ENCODE results near the gene THSD7A. TPM values are rescaled to one million over a fixed set of nuclear protein-coding genes. Genes with fewer than 3 reads are reported as not detected.
A peak's percentile ranks its signal among the peaks of the same experiment; 100 is the strongest.

The THSD7A gene
- polyA plus RNA-seq, 3 donors: 78.5 to 89.8 (median 85.2) TPM

DNA sequence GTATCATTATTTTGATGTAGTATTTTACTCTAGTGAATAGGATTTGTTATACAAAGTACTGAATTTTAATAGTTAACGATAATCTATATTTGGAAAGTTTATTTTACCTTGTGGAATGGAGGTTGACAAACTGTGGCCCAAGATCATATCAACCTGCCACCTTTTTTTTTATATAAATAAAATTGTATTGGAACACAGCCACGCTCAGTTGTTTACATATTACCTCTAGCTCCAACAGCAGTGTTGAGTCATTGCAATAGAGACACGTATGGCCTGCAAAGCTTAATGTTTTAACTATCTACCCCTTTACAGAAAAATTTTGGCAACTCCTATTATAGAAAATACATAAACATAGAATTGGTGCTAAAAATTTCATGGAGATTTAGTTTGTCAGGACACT, 239.3 kb downstream of the THSD7A start:
- DNase-seq (ENCODE audit: low read depth in 3 of 3, low spot score in 2 of 3): no peak

DNA sequence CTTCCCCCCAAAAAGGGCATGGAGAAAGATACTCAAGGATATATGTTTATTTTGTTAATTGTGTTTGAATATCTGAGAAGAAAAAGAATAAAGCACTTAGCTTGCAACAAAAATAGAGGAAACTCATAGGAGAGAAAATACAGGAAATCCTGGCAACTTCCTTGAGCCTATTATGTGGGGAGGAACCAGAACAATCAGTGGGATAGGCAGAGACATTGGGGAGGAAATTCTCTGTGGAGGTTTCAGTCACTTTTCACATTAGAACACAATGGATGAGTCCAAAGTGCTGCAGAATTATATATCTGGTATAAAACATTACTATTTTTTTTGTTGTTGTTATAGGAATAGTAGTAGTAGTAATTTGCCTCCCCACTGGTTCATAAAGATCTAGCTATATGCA, 240.1 kb downstream of the THSD7A start:
- DNase-seq (ENCODE audit: low read depth in 3 of 3, low spot score in 2 of 3): no peak

DNA sequence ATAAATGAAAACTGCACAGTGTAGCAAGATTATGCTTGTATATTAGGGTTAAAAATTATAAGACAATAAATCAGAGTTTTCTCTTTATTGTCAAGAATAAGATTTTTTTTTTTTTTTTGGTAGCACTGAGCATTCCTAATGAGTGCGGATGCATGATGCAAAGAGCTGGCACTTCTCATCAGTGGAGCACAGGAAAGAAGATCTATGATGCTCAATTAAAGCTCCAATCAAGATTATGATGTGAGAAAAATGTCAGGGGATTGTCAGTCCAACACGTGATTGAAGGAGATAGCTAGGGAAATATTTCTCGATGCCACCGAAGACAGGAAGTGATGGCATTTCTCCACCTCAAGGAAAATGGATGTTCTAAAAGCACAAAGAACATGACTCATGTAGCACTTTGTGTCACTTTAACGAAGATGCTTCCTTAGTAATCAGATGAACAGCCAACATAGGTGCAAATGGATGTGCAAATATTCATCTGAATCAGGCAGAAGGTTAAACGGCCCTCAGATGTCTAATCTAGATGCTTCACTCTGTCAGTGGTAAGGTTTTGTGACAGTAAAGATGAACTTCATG, 240.9 kb downstream of the THSD7A start:
- DNase-seq (ENCODE audit: low read depth in 3 of 3, low spot score in 2 of 3): no peak

DNA sequence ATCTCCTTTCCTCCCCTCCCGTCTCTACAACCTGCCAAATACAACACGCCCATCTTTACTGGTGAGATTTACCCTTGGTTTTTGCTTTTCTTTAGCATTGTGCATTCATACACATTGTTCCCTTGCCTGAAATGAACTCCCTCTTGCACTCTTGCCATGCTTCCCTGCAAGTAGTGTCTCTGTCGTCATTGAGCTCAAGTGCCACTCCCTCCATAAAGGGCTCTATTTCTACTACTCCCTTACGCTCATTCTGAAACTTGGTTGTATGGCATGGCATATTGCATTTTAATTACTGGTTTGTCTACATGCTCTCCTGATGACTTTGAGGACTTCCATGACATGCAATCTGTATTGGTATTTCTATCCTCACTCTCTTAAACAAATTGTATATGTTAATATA, 242.7 kb downstream of the THSD7A start:
- DNase-seq (ENCODE audit: low read depth in 3 of 3, low spot score in 2 of 3): no peak

DNA sequence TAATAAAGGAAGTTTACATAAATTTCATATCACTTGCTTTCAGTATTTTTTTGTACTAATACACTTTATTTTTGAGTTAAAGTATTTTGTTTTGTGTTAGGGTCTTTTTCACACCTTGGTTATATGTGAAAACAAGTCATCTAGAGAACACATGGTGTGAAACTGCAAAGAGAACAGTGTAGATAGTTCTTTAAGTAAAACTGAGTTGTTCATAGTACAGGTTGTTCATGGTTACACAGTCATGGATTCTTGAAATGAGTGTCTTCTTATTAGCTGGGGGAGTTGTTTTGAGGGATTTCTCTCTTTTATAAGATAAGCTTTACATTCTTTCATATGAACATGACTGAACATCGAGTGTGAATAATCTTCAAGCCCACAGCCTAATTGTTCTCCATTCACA, 244.2 kb downstream of the THSD7A start:
- DNase-seq (ENCODE audit: low read depth in 3 of 3, low spot score in 2 of 3): no peak

DNA sequence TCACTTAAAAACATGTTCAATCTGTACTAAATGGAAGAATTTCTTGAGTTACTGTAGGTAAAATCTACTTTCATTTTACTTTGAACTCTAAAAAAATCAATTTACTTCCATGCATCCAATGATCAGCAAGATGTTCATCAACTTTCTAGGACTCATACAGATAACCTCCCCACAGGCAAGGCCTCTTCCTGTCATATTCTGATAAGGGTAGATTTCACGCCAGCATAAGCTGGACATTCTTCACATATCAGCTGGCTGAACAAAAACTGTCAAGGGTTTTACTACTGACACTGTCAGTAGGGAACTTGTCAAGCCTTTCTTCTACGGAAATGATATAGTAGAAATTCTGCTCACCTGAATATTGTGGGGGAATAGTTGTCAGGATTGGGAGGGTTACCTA, 244.9 kb downstream of the THSD7A start:
- DNase-seq (ENCODE audit: low read depth in 3 of 3, low spot score in 2 of 3): no peak

DNA sequence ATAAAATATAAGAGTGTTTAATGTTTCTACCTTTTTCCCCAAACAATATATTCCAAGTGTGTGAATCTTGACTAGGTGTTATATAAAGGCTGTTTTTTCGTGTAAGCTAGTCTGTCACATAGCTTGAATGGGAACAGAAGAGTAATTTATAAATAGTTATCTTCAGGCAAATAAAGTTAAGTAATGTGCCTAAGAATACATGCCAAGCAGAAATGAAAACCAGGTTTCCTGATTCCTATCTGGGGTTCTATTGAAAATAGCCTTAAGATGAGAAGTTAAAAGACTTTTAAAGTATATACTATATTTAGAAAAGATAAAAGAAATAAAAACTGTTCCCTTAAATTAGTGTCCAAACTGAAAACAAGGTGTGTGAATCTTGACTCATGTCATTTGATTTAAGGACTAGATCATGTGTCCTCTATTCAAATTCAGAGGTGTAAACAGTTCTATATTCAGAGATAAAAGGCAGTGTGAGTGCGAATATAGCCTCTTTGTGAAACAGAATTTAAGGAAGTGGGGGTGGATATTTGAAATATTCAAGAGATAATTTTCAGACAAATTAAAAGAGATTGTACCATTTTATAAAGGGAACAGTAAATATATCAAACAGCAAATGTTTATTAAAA, 247.5 kb downstream of the THSD7A start:
- no peak for DNase-seq (ENCODE audit: low read depth in 3 of 3, low spot score in 2 of 3)

DNA sequence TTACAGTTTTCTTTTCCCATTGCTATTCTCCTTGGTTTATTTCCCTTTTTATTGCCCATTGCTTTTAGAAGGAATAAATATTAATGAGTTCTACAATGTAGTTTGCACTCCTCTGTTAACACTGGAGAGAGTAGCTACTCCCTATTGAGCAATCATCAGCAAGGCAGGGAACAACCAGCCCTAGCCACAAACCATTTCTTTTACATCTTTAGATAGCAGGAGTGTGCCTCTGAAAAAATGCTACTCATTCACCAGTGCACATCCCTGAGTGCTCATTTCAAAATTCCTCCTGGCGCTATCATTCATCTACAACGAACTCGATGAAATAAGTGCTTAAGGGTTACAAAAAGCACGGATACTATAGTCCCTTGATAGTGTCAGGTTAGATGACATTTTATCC, 252.9 kb downstream of the THSD7A start:
- no peak for DNase-seq (ENCODE audit: low read depth in 3 of 3, low spot score in 2 of 3)

DNA sequence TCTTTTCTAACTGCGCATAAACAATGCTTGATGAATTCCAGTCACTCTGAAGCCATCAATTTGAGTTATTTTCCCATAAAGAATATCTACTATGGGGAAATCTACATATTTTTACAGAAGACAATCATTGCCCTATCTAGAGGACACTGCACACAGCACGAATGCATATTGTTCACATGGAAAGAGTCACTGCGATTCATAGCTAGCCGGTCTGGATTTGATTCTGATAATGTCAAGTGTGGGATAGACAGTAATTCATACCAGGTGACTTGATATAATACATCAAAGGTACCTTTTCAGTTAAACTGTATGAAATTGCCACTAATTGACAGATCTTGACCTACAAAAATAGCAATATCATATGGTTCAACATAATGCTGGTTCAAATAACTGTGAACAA, 255.7 kb downstream of the THSD7A start:
- no peak for DNase-seq (ENCODE audit: low read depth in 3 of 3, low spot score in 2 of 3)

DNA sequence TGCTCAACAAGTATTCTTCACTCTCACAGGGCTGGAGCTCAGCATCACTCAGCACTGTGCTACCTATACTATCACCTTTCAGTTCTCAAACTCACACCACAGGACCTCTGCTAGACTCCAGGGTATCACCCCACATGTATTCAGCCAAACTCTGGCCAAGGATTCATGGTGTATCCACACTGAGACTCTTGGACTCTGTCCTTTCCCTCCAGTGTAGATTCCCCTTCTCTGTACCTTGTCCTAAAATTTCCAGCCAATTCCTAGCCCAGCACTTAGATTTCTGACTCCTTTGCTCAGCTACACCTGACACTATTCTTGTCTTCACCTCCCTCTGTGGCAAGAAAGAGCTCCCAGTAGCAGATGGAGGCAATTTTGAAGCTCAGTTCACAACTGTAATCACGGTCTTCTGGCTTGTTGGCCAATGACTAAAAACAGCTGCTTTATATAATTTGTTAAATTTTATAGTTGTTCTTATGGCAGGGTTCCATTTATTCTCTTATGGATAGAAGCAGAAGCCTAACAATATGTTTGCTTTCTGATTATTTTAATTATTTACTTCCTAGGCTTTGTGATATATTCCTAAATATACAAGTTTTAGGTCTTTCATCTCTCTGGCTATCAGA, 258.8 kb downstream of the THSD7A start:
- DNase-seq (ENCODE audit: low read depth in 3 of 3, low spot score in 2 of 3): no peak

DNA sequence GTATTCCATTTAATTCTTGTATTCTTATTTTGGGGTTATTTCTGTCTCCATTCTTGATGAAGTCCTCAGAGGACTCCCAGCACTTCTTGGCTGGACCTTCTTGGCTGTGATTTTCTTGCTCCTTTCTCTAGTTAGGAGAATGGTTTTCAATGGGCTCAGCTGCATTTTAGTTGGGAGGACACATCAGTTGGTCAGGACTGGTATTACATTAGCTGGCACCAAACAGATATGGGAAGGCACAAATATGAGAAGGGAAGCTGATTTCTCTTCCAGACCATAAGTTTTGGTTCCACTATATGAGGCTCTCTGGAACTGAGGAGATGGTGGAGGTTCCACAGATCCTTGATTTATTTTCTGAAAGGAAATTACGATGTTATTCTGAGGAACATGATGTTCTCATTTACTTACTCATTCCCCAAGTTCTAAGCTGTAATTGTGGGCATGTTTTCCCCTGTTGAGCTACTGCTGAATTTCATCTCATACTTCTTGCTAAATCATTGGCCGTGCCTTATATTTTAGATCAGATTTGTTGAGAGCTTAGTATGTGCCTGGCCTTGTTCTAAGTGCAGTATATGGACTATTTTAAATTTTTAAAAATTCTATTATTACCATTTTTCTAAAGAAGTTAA, 261.0 kb downstream of the THSD7A start:
- DNase-seq (ENCODE audit: low read depth in 3 of 3, low spot score in 2 of 3): no peak

DNA sequence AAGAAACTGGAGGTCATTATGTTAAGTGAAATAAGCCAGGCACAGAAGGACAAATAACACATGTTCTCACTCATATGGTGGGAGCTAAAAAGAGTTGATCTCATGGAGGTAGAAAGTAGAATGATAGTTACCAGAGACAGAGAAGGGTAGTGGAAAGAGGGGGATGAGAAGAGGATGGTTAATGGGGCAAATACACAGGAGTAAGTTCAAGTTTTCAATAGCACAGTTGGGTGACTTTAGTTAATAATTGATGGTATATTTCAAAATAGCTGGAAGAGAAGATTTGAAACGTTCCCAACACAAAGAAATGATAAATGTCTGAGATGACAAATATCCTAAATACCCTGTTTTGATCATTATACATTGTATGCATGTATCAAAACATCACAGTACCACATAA, 261.8 kb downstream of the THSD7A start:
- DNase-seq (ENCODE audit: low read depth in 3 of 3, low spot score in 2 of 3): no peak

DNA sequence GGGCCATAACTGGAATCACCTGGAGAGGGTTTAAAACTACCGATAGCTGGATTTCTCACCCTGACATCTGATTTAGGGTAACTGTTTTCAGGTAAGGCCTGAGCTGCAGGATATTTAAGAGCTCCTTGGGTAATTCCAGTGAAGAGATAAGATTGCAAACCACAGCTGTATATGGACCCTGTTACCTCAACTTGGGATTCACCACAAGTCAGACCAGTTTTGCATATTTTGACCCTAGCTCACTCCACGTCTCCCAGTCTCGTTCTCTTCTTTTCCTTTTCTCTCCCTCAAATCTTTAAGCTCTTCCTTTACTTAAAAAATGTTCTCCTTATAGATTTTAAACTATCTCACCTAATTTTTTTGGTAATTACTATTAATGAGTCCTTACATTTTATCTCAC, 264.4 kb downstream of the THSD7A start:
- DNase-seq (ENCODE audit: low read depth in 3 of 3, low spot score in 2 of 3): no peak

DNA sequence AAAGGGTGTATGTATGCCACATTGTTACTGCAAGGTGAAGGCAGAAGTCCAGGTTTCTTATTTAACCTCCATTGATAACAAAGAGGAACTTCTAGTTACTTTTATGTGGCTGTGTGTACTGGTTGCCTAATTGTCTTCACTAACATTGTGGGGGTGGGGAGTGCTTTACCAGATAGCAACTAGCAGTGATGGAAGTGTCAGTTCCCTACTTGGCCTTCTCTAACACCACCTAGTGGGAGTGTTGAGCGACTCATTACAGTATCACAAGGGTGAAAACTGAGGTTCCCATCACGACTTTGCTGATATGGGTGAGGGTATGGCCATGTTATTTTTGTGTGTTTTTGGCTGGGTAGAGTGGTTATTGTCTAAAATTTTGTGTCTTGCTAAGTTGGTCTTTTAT, 274.4 kb downstream of the THSD7A start:
- DNase-seq (ENCODE audit: low read depth in 3 of 3, low spot score in 2 of 3): no peak

DNA sequence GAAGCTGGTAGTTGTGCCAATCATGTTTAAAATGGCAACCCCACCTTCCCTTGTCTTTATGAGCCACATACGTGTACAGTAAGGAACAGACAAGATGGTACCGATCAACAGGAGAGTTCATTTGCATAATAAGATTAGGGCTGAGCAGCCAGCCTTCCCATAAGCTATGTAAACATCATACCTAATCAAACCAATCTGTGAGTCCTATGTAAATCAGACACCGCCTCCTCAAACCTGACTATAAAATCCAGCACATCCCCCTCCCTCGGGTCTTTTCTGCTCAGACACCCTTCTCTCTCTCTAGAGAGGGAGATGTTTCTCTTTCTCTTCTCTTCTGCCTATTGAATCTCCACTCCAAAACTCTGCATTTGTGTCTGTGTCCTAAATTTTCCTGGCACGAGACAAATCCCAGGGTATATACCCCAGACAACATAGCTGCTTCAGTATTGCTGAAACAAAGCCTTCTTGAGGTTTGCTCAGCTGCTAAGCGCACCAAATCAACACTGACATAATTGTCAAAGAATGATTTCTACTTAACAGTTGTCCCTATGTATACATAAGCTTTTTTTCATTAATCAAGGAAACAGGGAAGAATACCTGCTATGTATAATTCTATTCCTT, 279.2 kb downstream of the THSD7A start:
- DNase-seq (ENCODE audit: low read depth in 3 of 3, low spot score in 2 of 3): no peak

DNA sequence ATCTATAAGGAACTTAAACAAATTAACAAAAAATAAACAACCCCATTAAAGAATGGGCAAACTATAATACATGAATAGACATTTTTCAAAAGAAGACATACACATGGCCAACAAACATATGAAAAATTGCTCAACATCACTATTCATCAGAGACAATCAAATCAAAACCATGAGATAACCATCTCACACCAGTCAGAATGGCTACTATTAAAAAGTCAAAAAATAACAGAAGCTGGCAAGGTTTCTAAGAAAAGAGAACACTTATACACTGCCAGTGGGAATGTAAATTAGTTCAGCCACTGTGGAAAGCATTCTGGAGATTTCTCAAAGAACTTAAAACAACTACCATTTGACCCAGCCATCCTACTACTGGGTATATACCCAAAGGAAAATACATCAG, 280.5 kb downstream of the THSD7A start:
- DNase-seq (ENCODE audit: low read depth in 3 of 3, low spot score in 2 of 3): no peak

DNA sequence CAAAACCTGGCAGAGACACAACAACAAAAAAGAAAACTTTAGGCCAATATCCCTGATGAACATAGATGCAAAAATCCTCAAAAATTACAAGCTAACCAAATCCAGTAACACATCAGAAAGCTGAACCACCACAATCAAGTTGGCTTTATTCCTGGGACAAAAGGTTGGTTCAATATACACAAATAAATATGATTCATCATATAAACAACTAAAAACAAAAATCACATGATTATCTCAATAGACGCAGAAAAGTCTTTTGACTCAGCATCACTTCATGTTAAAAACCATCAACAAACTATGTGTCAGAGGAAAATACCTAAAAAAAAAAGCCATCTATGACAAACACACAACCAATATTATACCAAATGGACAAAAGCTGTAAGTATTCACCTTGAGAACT, 283.5 kb downstream of the THSD7A start:
- DNase-seq (ENCODE audit: low read depth in 3 of 3, low spot score in 2 of 3): no peak

DNA sequence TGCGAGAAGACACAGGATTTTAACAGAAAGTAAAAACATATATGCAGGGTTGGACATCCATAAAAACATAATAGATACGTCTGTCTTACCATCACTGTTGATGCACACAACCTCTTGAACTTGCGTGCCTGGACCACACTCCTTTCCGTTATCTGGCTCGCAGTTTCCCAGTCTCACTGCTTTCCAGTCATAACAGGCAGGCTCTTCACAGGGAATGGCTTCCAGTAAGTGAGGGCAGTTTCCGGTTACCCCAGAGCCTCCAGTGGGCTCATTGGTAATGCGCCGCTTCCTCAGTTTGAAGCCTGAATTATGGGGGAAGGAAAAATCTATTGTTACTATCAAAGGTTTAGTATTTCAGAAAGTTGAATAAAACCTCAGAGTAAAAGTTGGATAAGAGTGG, 290.7 kb downstream of the THSD7A start:
- DNase-seq (ENCODE audit: low read depth in 3 of 3, low spot score in 2 of 3): no peak

DNA sequence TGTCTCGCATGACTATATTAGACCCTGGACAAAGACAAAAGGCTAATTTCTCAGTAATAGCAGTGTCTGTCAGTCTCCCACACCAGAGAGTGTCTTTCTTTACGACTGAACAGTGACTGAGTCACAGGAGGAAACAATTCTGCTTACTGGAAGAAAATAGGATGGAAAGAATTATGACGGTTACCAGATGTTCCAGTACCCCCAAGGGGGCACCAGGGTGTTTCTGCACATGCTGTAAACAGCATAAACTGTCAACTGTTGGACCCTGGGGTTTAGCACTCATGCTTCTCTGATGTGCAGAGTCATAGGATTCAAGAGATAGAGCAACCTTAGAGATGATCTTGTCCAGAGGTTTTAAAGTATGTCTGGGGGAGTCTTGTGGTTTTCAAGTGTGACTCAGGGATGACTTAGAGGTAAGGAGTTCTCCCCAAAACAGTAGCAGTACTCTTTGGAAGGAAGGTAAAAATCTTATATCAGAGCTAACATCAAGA, 291.7 kb downstream of the THSD7A start:
- DNase-seq (ENCODE audit: low read depth in 3 of 3, low spot score in 2 of 3): peak in 1 of 3 donors; percentile 0

DNA sequence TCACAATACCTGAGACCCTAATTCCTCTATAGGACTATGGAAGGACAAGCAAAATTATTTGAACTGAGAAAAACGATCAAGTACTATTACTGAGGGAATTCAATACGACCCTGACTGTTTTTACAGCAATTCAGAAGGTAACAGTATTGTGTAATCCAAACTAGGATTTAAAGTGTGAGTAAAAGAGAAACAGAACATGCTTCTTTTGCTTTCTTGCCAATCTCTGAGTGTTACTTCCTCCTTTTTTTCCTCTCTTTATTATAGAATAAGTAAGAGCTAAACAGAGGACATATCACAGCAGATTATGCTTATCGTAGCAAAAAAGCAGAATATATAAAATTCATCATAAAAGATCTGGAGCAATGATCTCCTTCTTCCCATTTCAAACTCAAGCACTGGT, 292.1 kb downstream of the THSD7A start:
- DNase-seq (ENCODE audit: low read depth in 3 of 3, low spot score in 2 of 3): peak in 1 of 3 donors; percentile 1

DNA sequence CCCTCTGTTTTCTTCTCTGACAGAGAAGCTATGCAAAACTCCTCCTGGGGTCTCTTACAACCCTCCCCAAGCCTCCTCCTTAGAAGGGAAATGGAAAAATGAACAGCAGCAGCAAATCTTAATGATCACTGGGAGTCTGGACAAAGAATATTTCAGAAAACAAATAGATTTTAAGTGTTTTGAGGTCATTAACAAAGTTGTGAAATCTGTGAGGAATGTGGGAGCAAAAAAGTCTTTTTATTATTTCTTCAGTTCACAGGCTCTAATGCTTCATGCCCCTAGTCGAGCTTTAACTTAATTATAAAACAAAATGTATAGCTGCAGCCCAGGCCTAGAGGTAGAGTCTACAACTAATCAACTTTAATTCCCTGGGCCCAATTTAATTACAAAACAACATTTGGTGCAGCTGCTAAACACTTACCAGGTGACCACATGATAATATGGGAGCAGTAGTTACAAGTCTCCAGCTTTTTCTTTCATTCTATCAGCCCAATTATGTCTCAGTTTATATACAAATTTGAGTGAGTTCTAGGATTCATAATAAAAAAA, 293.2 kb downstream of the THSD7A start:
- no peak for DNase-seq (ENCODE audit: low read depth in 3 of 3, low spot score in 2 of 3)
